SHP77 (cell line): ENCODE data around the gene STX11.

Source experiments
- DNase-seq, 2 experiments: peaks; one replicate each; lab custom pipeline; 2025; lab: John Stamatoyannopoulos, UW

STX11 gene

GRCh38 chr6:144215402-144215931, 65.2 kb downstream of the STX11 start:
- DNase-seq: no peak

- peak; percentile 80 to 87 for DNase-seq
Measured at GRCh38 chr6:144215932-144216667, 65.8 kb downstream of the STX11 start.

GRCh38 chr6:144216668-144217218, 66.4 kb downstream of the STX11 start:
- DNase-seq: peak in 1 of 2 experiments; percentile 81

DNA sequence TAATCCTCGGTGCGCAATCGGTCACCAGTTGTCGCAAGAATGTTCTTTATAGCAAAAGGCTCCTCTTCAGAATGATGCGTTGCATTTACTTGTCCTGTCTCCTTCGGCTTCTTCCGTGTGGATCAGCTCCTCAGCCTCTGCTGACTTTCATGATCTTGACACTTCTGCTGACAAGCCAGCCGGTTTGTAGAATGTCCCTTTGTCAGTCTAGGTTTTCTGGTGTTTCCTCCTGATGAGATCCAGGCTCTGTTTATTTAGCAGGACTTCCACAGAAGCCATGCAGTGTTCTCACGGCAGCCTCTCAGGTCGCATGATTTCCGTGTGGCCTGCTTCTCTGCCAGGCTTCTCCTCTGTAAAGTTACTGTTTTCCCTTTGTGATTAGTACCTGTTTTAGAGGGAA, 66.9 kb downstream of the STX11 start:
- no peak for DNase-seq

DNA sequence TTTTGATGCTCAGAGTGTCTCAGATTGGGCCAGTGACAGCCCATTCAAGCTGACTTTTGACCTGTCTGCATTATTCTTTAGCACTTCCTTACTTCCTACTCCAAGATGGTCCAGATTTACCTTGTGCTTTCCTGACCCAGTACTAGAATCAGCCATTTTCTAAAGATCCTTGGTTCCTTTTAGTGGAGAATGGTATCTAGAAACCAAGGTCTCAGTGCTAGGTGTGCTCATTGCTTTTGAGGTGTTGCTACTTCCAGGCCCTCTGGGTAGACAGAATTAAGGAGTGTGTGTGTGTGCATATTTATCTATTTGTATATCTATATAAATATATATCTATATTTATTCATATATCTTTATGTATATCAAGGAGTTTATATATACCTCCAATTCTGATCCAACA, 67.5 kb downstream of the STX11 start:
- DNase-seq: no peak

DNA sequence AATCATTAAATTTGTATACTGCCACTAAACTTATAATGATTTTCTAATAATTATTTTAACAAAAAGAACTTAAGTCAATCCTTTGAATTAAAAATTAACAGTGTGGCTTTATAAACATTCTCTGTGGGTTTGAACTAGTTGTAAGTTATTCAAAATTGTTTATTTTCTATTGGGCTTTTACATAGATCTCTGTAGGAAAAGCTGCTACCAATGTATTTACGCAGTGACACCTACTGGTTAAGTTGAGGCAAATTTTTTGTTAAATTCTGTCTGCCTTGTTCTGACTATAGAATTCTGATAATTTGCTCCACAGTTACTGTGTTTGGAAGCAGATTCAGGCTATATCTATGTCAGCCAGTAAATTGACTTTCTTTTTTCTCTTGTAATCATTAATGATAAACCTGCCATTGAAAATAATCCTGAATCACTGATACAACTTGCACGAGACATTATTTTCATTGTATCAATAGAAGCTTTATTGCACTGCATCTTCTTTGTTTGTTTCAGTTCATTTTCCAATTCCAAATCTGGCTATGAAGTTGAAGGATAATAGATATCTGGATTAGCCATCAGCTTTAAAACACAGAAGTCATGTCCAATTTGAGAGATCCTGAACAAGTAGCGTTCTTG, 68.9 kb downstream of the STX11 start:
- no peak for DNase-seq

- DNase-seq: no peak
Measured at GRCh38 chr6:144220031-144220790, 69.9 kb downstream of the STX11 start.

GRCh38 chr6:144223686-144224085, 73.4 kb downstream of the STX11 start:
- DNase-seq: no peak

GRCh38 chr6:144231721-144232120, 81.4 kb downstream of the STX11 start:
- no peak for DNase-seq

- no peak for DNase-seq
Measured at GRCh38 chr6:144232176-144232831, 82.0 kb downstream of the STX11 start.

DNA sequence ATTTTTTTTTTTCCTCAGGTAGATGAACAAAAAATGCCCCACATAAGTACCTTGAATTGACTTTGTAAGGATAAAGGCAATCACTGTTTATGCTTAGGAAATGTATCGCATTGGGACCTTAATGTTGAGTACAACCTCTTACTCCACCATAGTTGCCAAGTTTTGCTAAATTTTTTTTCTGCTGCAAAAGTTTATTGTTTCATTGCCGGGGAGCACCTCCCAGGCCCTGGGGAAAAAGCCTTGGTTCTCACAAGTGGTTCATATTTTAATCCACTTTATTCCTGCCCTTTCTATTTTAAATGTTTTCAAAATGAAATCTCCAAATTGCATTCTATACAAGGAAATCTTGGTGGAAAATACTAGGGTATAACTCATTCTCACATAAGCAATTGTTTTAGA, 82.5 kb downstream of the STX11 start:
- no peak for DNase-seq

- no peak for DNase-seq
Measured at GRCh38 chr6:144234399-144234798, 84.1 kb downstream of the STX11 start.

DNA sequence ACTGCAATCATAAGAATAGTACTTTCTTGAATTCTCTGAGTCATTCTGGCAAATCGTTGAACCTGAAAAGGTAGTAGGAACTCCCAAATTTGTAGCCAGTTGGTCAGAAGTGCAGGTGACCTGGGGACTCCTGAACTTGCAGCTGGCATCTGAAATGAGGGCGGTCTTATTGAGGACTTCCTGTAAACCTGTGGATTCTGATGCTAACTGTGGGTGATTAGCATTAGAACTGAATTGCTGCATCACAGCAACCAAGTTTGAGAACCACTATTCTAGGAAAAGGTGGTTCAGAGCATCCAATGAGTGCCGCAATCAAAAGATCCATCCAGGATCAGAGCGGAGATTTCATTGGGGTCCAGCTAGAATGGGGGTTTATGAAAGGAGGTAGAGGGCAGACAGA, 84.6 kb downstream of the STX11 start:
- DNase-seq: no peak
